ENCODE measurements around the gene UNC5A. TPM values are rescaled to one million over a fixed set of nuclear protein-coding genes. Genes with fewer than 3 reads are reported as not detected.

Gene UNC5A
- total and polyA plus RNA-seq, 11 donors: 0.09 to 0.43 (median 0.20) TPM; not detected in 7

DNA sequence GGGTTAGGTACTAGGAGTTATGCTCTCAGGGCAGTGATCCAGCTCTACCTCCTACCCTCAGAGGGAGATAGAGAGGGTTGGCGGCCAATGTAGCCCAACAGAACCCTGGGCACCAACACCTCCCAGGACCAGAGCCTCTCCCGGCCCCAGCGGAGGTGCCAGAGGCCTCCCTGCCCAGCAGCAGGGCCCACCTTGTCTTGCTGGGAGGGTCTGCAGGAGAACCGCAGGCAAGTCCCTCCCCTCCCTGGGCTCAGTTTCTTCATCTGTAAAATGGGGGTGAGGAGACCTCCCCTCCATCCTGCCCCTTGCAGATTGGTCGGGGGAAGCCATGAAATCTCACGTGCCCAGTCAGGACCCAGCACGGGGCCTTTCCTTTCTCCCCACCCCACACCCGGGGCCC is 54.4 kb downstream of the UNC5A start:
- intact Hi-C loops (cut with DNase I): no loop called here
- no peak for TF ChIP-seq POLR2A (IDR thresholded peaks at IDR 0.05)
- no peak for ATAC-seq
- DNase-seq: no peak
- Histone ChIP-seq H3K4me1 (no peaks in the 10 kb centered on the region), H3K36me3 (no peaks in the 10 kb centered on the region), H3K9me3 (no peaks in the 10 kb centered on the region), H3K27me3 (peaks cover 12 to 95% (median 26%) of the 10 kb centered on the region in 9 donors), H3K27ac (no peak overlapping the region), H3K4me3 (no peak overlapping the region)
- WGBS, 4 donors: 81 to 86% (median 84%) methylated on average over 6 to 8 of the region's 8 CpGs

GRCh38 chr5:176865964-176866363 is 55.6 kb downstream of the UNC5A start:
- Histone ChIP-seq H3K27me3 (peaks cover 12 to 89% (median 26%) of the 10 kb centered on the region in 9 donors), H3K4me3 (no peak overlapping the region), H3K27ac (no peak overlapping the region), H3K4me1 (no peaks in the 10 kb centered on the region), H3K36me3 (no peaks in the 10 kb centered on the region), H3K9me3 (no peaks in the 10 kb centered on the region)
- no peak for ATAC-seq
- no peak for DNase-seq
- no peak for TF ChIP-seq POLR2A (IDR thresholded peaks at IDR 0.05)
- WGBS, 4 donors: 67 to 82% (median 80%) methylated on average over 7 of the region's 7 CpGs
- intact Hi-C loops (cut with DNase I): no loop called here

- DNase-seq (no peak), ATAC-seq (no peak)
- H3K9me3 ChIP-seq: no peaks in the 10 kb centered on the region
- H3K27ac ChIP-seq: no peak overlapping the region
- 13 to 17% (median 16%) methylated on average over 15 to 16 of the region's 16 CpGs for WGBS, 4 donors
- intact Hi-C loops (cut with DNase I): no loop called here
- TF ChIP-seq CTCF (IDR thresholded peaks at IDR 0.05) (no peak), POLR2A (IDR thresholded peaks at IDR 0.05) (no peak)
- H3K27me3 ChIP-seq: peaks cover 12 to 81% (median 26%) of the 10 kb centered on the region in 9 donors
- H3K4me1 ChIP-seq: no peaks in the 10 kb centered on the region
- H3K4me3 ChIP-seq: no peak overlapping the region
- no peaks in the 10 kb centered on the region for H3K36me3 ChIP-seq
These were observed 56.5 kb downstream of the UNC5A start for GRCh38 chr5:176866707-176867310.

DNA sequence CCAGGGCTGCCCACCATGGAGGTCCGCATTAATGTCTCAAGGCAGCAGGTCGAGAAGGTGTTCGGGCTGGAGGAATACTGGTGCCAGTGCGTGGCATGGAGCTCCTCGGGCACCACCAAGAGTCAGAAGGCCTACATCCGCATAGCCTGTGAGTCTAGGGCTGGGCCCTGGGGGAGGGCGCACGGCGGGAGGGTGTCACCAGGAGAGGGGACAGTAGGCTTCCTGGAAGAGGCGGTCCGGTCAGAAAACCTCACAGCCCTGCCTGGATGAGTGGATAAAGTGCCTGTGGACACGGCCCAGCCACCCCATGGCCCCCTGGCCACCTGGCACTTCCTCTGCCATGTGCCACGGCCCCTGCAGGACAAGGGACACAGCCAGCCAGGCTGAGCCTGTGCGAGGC is 57.8 kb downstream of the UNC5A start:
- Histone ChIP-seq H3K4me1 (no peaks in the 10 kb centered on the region), H3K9me3 (no peaks in the 10 kb centered on the region), H3K27me3 (peaks cover 12 to 68% (median 21%) of the 10 kb centered on the region in 9 donors), H3K4me3 (no peak overlapping the region), H3K36me3 (no peaks in the 10 kb centered on the region), H3K27ac (no peak overlapping the region)
- TF ChIP-seq POLR2A (IDR thresholded peaks at IDR 0.05) (no peak), CTCF (IDR thresholded peaks at IDR 0.05) (no peak)
- no peak for DNase-seq
- no peak for ATAC-seq
- 77 to 88% (median 85%) methylated on average over 14 of the region's 14 CpGs for WGBS, 4 donors
- intact Hi-C loops (cut with DNase I): no loop called here

- intact Hi-C loops (cut with DNase I): no loop called here
- Histone ChIP-seq H3K27me3 (peaks cover 12 to 64% (median 21%) of the 10 kb centered on the region in 9 donors), H3K36me3 (no peaks in the 10 kb centered on the region), H3K4me1 (no peaks in the 10 kb centered on the region), H3K4me3 (no peak overlapping the region), H3K9me3 (no peaks in the 10 kb centered on the region), H3K27ac (no peak overlapping the region)
- ATAC-seq: no peak
- WGBS, 4 donors: 82 to 97% (median 91%) methylated on average over 5 to 20 of the region's 20 CpGs
- DNase-seq: no peak
- TF ChIP-seq CTCF (IDR thresholded peaks at IDR 0.05) (no peak), POLR2A (IDR thresholded peaks at IDR 0.05) (no peak)
These were observed 58.4 kb downstream of the UNC5A start for GRCh38 chr5:176868731-176869130.

All from heart left ventricle (tissue), 16 donors.